GM06990 (cell line): ENCODE results near the gene TAS2R31.
A peak's percentile ranks its signal among the peaks of the same experiment; 100 is the strongest.

Source experiments
- DNase-seq: peaks from one replicate; pipeline ENCODE4 v3.0.0-alpha.2; 2011; ENCODE audit not compliant: insufficient read length; ENCODE audit errors: extremely low read depth
- H3K27me3 ChIP-seq: replicated peaks from 2 replicates; pipeline ENCODE4 v1.6.0; 2011; ENCODE audit warnings: low read length; ENCODE audit not compliant: control insufficient read depth, insufficient read depth
- H3K36me3 ChIP-seq: 2 replicates; pipeline ENCODE4 v1.5.1; 2011; ENCODE audit warnings: low read length; ENCODE audit not compliant: control insufficient read depth, insufficient read depth
- H3K4me3 ChIP-seq: replicated peaks from 2 replicates; pipeline ENCODE4 v1.5.1; 2011; ENCODE audit warnings: low read depth, mild to moderate bottlenecking, control low read depth, low read length
- CTCF ChIP-seq: IDR thresholded peaks from 2 replicates; pipeline ENCODE4 v1.5.1; 2011; ENCODE audit warnings: low read length, control low read depth, mild to moderate bottlenecking, inconsistent platforms; ENCODE audit not compliant: insufficient read depth, poor library complexity, severe bottlenecking

Gene TAS2R31

GRCh38 chr12:10989107-10989506 lies 42.1 kb downstream of the TAS2R31 start:
- no peaks in the 10 kb centered on the region for H3K27me3 ChIP-seq
- H3K36me3 ChIP-seq: no peaks in the 10 kb centered on the region
- no peak for TF ChIP-seq CTCF
- H3K4me3 ChIP-seq: no peak overlapping the region
- DNase-seq: no peak

GRCh38 chr12:10986812-10987211 lies 44.4 kb downstream of the TAS2R31 start, which contains the start of gene TAS2R50:
Gene TAS2R50, minus strand, starts transcription at chr12:10986912. Its CDS starts 52 bp downstream, at chr12:10986860.
- no peak for TF ChIP-seq CTCF
- H3K36me3 ChIP-seq: no peaks in the 10 kb centered on the region
- DNase-seq: no peak
- no peak within 1 kb of the TSS for H3K4me3 ChIP-seq
- no peaks in the 10 kb centered on the region for H3K27me3 ChIP-seq

GRCh38 chr12:10982244-10982643 lies 49.0 kb downstream of the TAS2R31 start:
- no peaks in the 10 kb centered on the region for H3K27me3 ChIP-seq
- TF ChIP-seq CTCF: no peak
- no peak overlapping the region for H3K4me3 ChIP-seq
- DNase-seq: peak; percentile 15
- no peaks in the 10 kb centered on the region for H3K36me3 ChIP-seq
